ENCODE results near the gene ZCWPW2. TPM values are rescaled to one million over a fixed set of nuclear protein-coding genes. Genes with fewer than 3 reads are reported as not detected.

ZCWPW2 gene
- total RNA-seq, 3 donors from 2014 or later (not counting 1 experiment from before 2014, with no cell fraction given) = 0.43 TPM; not detected in 2

GRCh38 chr3:28575100-28575745 is 226.7 kb downstream of the ZCWPW2 start:
- no peaks in the 10 kb centered on the region for H3K4me1 ChIP-seq (ENCODE audit: control insufficient read depth, insufficient read depth, low read length)
- Mint-ChIP-seq H3K4me1 (no peaks in the 10 kb centered on the region), H3K27ac (no peak overlapping the region), H3K36me3 (peaks cover 9% of the 10 kb centered on the region), H3K4me3 (no peak overlapping the region), H3K27me3 (ENCODE audit: low read depth in 2 of 2) (peaks cover 40 to 55% of the 10 kb centered on the region in 2 donors), H3K9me3 (peaks cover under 1 to 4% of the 10 kb centered on the region in 2 donors)
- 5% methylated on average over 55 of the region's 55 CpGs for WGBS (ENCODE audit: insufficient coverage)
- H3K9me3 ChIP-seq (ENCODE audit: control insufficient read depth, insufficient read depth, low read length) = no peaks in the 10 kb centered on the region
- intact Hi-C loops (cut with micrococcal nuclease) = no loop called here
- H3K27ac ChIP-seq (ENCODE audit: low read length) = no peak overlapping the region
- H3K4me3 ChIP-seq (ENCODE audit: low read length) = no peak overlapping the region
- ATAC-seq (no peak), DNase-seq (no peak)
- peaks cover 32% of the 10 kb centered on the region for H3K27me3 ChIP-seq (ENCODE audit: control insufficient read depth, insufficient read depth, low read length)
- TF ChIP-seq, protein P1, sequence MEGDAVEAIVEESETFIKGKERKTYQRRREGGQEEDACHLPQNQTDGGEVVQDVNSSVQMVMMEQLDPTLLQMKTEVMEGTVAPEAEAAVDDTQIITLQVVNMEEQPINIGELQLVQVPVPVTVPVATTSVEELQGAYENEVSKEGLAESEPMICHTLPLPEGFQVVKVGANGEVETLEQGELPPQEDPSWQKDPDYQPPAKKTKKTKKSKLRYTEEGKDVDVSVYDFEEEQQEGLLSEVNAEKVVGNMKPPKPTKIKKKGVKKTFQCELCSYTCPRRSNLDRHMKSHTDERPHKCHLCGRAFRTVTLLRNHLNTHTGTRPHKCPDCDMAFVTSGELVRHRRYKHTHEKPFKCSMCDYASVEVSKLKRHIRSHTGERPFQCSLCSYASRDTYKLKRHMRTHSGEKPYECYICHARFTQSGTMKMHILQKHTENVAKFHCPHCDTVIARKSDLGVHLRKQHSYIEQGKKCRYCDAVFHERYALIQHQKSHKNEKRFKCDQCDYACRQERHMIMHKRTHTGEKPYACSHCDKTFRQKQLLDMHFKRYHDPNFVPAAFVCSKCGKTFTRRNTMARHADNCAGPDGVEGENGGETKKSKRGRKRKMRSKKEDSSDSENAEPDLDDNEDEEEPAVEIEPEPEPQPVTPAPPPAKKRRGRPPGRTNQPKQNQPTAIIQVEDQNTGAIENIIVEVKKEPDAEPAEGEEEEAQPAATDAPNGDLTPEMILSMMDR (IDR thresholded peaks at IDR 0.05) = no peak
- no peaks in the 10 kb centered on the region for H3K36me3 ChIP-seq (ENCODE audit: control insufficient read depth, insufficient read depth, low read length)

Other genes with a start within 250 kb of the ZCWPW2 start
- gene CMC1, start 107.1 kb upstream of the ZCWPW2 start, total RNA-seq = 100 to 1,000 TPM; 122 to 157 (median 136) TPM
- gene AZI2, start 103 bp downstream of the ZCWPW2 start, total RNA-seq = 10 to 100 TPM; 29.3 to 38.6 (median 32.0) TPM

Data from natural killer cell (primary cell).